Activated naive CD4-positive, alpha-beta T cell treated with anti-CD3 and anti-CD28 coated beads for 36 hours (primary cell): Measurements from ENCODE around the gene PPIE. TPM values are rescaled to one million over a fixed set of nuclear protein-coding genes. Genes with fewer than 3 reads are reported as not detected.
"Not testable (repeated sequence)": the region's sequence is repeated elsewhere in the genome, so short reads cannot be mapped to it uniquely, and the experiment has no call there.

ENCODE experiments used
- CTCF ChIA-PET: fragments of 350-600 bp; sonication (Branson Sonifier 250); formaldehyde crosslinking; loops from one replicate; lab custom pipeline; 2021; ENCODE audit warnings: antibody characterized with exemption; lab: Charles Lee
- DNase-seq: peaks from one replicate; pipeline ENCODE4 v3.0.0-alpha.2; 2020
- H3K27ac Mint-ChIP-seq: one replicate; pipeline ENCODE4 v1.8.0; 2021; ENCODE audit warnings: mild to moderate bottlenecking, mixed read lengths
- H3K27me3 Mint-ChIP-seq: one replicate; pipeline ENCODE4 v1.8.0; 2021; ENCODE audit warnings: low read depth, mixed read lengths
- H3K36me3 Mint-ChIP-seq: one replicate; pipeline ENCODE4 v1.8.0; 2021; ENCODE audit warnings: low read depth, mixed read lengths
- H3K4me1 Mint-ChIP-seq: one replicate; pipeline ENCODE4 v1.8.0; 2021; ENCODE audit warnings: low read depth, mixed read lengths
- H3K4me3 Mint-ChIP-seq: one replicate; pipeline ENCODE4 v1.8.0; 2021; ENCODE audit warnings: mild to moderate bottlenecking, moderate library complexity, mixed read lengths
- H3K9me3 Mint-ChIP-seq: one replicate; pipeline ENCODE4 v1.8.0; 2021; ENCODE audit warnings: mixed read lengths
- intact Hi-C: fragments of 100-400 bp; cut with micrococcal nuclease; formaldehyde crosslinking; loops from one replicate; pipeline ENCODE4 v1.15.1; 2023
- total RNA-seq, 2 experiments: library from RNA; stranded (reverse); gene quantifications; one replicate each; pipeline ENCODE4 v1.2.3, GENCODE V29; 2021

PPIE gene
- total RNA-seq, 2 experiments from 2014 or later: 73.8 to 75.6 TPM

DNA sequence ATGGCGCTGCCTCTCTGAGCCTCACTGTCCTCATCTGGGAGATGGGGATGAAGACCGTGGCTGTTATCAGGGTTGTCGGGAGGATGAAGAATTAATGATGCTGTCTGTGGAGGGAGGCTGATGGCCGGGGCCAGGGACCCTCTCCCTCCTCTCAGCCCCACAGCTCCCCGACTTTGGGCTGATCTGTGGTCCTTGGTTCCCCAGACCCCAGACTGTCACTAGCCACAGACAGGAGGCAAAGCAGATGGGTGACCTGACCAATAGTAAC is 48.4 kb downstream of the PPIE start:
- CTCF ChIA-PET: interaction anchor here (0.5 kb wide), 1 partner anchor 19 kb away, joined by 3 read pairs; no protein-coding TSS in a partner anchor
- not testable (repeated sequence) for H3K4me3 Mint-ChIP-seq

GRCh38 chr1:39787468-39787867 is 48.8 kb downstream of the PPIE start:
- H3K27ac Mint-ChIP-seq: no peak overlapping the region
- no peak for DNase-seq
- peaks cover 26% of the 10 kb centered on the region for H3K27me3 Mint-ChIP-seq
- no peaks in the 10 kb centered on the region for H3K4me1 Mint-ChIP-seq
- peak overlapping the region; percentile 49 for H3K4me3 Mint-ChIP-seq
- CTCF ChIA-PET: interaction anchor here (0.5 kb wide), 1 partner anchor 19 kb away, joined by 3 read pairs; no protein-coding TSS in a partner anchor
- no peaks in the 10 kb centered on the region for H3K36me3 Mint-ChIP-seq
- intact Hi-C loops: no loop called here
- no peaks in the 10 kb centered on the region for H3K9me3 Mint-ChIP-seq

More for the DNA sequence above, 48.4 kb downstream of the PPIE start:
- H3K27ac Mint-ChIP-seq, intact Hi-C loops, H3K9me3 Mint-ChIP-seq, DNase-seq, H3K4me1 Mint-ChIP-seq, H3K36me3 Mint-ChIP-seq: not testable (repeated sequence)
- H3K27me3 Mint-ChIP-seq: peaks cover 26% of the 10 kb centered on the region

- DNase-seq, H3K4me1 Mint-ChIP-seq, CTCF ChIA-PET, H3K36me3 Mint-ChIP-seq, intact Hi-C loops, H3K27ac Mint-ChIP-seq, H3K9me3 Mint-ChIP-seq: not testable (repeated sequence)
- H3K4me3 Mint-ChIP-seq: peak overlapping the region; percentile 24
- H3K27me3 Mint-ChIP-seq: peaks cover 28% of the 10 kb centered on the region
Measured at GRCh38 chr1:39787964-39788363, 49.3 kb downstream of the PPIE start.

DNA sequence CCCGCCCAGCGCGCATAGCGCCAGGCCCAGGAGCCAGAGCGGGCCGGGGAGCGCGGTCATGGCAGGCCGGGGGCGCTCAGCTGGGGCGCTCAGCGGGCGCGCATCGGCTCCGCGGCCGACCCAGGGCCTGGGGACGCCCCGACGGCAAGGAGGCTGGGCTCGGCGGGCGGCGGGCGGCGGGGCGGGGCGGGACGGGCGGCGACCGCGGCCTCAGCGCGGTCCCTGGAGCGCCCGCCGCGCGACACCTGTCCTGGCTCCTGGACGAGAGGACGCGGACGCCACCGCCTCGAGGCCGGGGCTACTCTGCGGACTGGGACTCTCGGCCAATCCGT is 49.7 kb downstream of the PPIE start:
- no peak for DNase-seq
- no peak overlapping the region for H3K27ac Mint-ChIP-seq
- no peaks in the 10 kb centered on the region for H3K36me3 Mint-ChIP-seq
- no peak overlapping the region for H3K4me3 Mint-ChIP-seq
- H3K27me3 Mint-ChIP-seq: peaks cover 28% of the 10 kb centered on the region
- no peaks in the 10 kb centered on the region for H3K4me1 Mint-ChIP-seq
- no peaks in the 10 kb centered on the region for H3K9me3 Mint-ChIP-seq
- intact Hi-C loops: no loop called here
- CTCF ChIA-PET: no interaction called here

DNA sequence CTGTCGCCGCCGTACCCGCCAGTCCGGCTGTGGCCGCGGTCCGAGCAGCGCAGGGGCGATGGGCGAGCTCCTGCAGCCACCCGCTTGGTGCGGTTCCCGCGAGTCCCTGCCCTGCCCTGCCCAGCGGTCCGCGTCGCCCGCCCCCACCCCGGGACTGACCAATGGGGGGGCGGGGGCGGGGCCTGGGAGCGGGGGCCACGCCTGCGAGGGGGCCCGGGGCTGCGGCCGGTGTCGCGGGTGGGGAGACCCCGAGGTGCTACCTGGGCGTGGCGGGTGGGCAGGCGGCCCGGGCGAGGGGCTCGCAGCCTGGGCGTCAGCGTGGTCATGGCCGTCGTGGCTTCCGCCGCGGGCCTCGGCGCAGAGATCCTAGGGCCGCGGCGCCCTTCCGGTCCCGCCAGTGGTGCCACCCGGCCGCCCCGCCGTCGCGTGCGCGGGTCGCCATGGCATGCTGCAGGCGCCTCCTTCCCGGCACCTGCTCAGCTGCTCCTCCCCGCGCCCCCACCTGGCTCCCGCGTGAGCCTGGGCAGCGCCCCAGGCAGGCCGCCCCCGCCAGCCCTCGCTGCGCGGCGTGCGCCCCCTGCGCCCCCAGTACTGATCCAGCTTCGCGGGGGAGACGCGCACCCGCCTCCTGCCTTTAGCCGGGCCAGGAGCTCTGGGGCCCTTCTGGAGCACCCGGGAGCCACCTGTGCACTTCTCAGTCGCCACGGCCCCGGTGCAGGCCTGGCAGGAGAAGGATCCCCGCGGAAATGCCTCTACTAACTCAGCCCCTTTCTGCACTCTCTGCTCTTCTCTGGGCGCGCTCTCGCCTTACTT is 50.3 kb downstream of the PPIE start, which contains the start of gene BMP8B:
TSS of gene BMP8B (minus strand) at position 108 of the 813 bp plus-strand sequence. CDS start 380 bp downstream, outside the sequence.
- peak within 1 kb of the TSS; percentile 63 for H3K4me3 Mint-ChIP-seq
- no peaks in the 10 kb centered on the region for H3K36me3 Mint-ChIP-seq
- peak; percentile 42 for DNase-seq
- no peak within 1 kb of the TSS for H3K27ac Mint-ChIP-seq
- peaks cover 28% of the 10 kb centered on the region for H3K27me3 Mint-ChIP-seq
- CTCF ChIA-PET: interaction anchor here (0.6 to 1.2 kb wide), 2 partner anchors 10 to 290 kb away, joined by 3 to 5 read pairs; no protein-coding TSS in a partner anchor
- intact Hi-C loops: no loop called here
- H3K4me1 Mint-ChIP-seq: no peaks in the 10 kb centered on the region
- no peaks in the 10 kb centered on the region for H3K9me3 Mint-ChIP-seq

DNA sequence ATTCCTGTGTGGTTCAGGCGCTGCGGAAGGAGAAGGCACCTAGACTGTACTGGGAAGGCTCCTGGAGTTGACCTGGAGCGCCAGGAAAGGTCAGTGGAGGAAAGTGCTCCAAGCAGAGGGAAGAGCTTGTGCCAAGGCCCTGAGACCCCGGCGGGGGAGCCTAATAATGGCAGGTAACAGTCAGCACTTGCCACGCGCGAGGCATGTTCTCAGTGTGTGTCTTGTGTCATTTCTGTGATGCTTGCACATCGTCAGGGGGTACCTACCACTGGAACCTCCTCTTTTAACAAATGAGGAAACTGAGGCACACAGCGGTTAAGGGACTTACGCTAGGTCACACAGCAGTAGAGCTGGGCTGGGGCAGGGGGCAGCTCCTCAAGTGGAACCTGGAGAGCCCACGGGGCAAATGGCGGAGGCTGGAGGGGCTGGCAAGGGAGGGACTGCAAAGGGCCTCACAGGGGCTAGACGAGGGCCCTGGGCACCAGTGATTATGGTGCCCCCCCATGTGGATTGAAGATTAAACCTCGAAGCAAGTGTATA is 51.0 kb downstream of the PPIE start:
- DNase-seq: no peak
- Mint-ChIP-seq H3K4me1 (no peaks in the 10 kb centered on the region), H3K9me3 (no peaks in the 10 kb centered on the region), H3K4me3 (peak overlapping the region; percentile 63), H3K36me3 (no peaks in the 10 kb centered on the region), H3K27me3 (peaks cover 28% of the 10 kb centered on the region), H3K27ac (no peak overlapping the region)
- CTCF ChIA-PET: interaction anchor here (0.6 to 1.2 kb wide), 2 partner anchors 9 to 289 kb away, joined by 3 to 5 read pairs; no protein-coding TSS in a partner anchor
- intact Hi-C loops: loop anchor here (10.0 kb wide), 1 partner anchor 55 kb away; the partner anchor contains the start of gene PPIE

- Mint-ChIP-seq H3K4me1 (peaks cover 2% of the 10 kb centered on the region), H3K27me3 (peaks cover 28% of the 10 kb centered on the region), H3K9me3 (no peaks in the 10 kb centered on the region), H3K4me3 (no peak overlapping the region), H3K27ac (no peak overlapping the region), H3K36me3 (no peaks in the 10 kb centered on the region)
- DNase-seq: no peak
- CTCF ChIA-PET: no interaction called here
- intact Hi-C loops: loop anchor here (10.0 kb wide), 1 partner anchor 57 kb away; the partner anchor contains the start of gene PPIE
Measured at GRCh38 chr1:39791838-39792237, 53.2 kb downstream of the PPIE start.

GRCh38 chr1:39795651-39796050 is 57.0 kb downstream of the PPIE start:
- H3K27me3 Mint-ChIP-seq: peaks cover 10% of the 10 kb centered on the region
- CTCF ChIA-PET: interaction anchor here (0.7 kb wide), 1 partner anchor 14 kb away, joined by 5 read pairs; no protein-coding TSS in a partner anchor
- H3K36me3 Mint-ChIP-seq: no peaks in the 10 kb centered on the region
- intact Hi-C loops: loop anchor here (10.0 kb wide), 1 partner anchor 61 kb away; the partner anchor contains the start of gene PPIE
- no peak overlapping the region for H3K4me3 Mint-ChIP-seq
- no peak for DNase-seq
- H3K27ac Mint-ChIP-seq: no peak overlapping the region
- H3K4me1 Mint-ChIP-seq: peaks cover 13% of the 10 kb centered on the region
- H3K9me3 Mint-ChIP-seq: no peaks in the 10 kb centered on the region

DNA sequence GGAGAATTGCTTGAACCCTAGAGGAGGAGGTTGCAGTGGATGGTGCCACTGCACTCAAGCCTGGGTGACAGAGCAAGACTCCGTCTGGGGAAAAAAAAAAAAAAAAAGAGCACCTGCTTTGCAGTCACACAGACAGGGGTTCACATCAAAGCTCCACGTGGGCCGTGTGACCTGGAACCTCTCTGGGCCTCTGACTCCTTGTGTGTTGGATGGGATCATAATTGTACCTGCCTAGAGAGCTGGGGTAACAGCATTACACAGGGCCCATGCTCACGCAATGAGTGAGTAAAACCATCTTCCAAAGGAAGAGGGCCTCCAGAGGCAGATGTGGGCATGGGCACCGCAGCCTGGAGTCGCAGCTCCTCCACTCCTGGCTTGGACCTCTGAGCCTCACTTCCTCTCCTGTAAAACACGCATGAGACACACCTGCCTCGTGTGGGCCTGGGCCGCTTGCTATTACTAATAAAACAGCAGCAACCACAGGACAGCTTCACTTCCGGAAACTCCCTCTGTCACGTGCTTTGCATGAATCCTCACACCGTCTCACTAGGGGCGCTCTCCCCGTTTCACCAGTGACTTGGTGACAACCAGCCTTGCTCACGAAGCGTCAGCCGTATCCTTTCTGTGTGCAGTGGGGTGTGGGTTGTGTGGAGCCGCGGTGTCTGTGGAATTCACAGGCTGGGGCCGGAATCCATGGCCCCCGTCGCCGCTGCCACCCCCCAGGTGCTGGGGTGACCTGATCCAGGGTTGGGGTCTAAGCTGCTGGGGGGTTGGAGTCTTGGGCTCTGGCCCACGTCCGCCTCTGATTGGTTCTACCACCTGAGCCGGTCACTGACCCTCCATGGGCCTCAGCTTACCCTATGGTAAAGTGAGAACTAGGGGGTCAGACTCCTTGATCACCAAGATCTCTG is 60.4 kb downstream of the PPIE start:
- intact Hi-C loops: loop anchor here (1.0 to 10.0 kb wide), 3 partner anchors 64 to 193 kb away; partner anchors contain the start of gene PPIE
- H3K36me3 Mint-ChIP-seq, H3K9me3 Mint-ChIP-seq, H3K27me3 Mint-ChIP-seq: not testable (repeated sequence)
- peak; percentile 95 for DNase-seq
- Mint-ChIP-seq H3K27ac (peak overlapping the region; percentile 54), H3K4me1 (peaks cover 13% of the 10 kb centered on the region), H3K4me3 (peak overlapping the region; percentile 61)
- CTCF ChIA-PET: interaction anchor here (0.6 to 2.2 kb wide), 24 partner anchors 10 to 803 kb away, joined by 3 to 10 read pairs (median 4); partner anchors contain the start of genes BMP8B and PPIE

DNA sequence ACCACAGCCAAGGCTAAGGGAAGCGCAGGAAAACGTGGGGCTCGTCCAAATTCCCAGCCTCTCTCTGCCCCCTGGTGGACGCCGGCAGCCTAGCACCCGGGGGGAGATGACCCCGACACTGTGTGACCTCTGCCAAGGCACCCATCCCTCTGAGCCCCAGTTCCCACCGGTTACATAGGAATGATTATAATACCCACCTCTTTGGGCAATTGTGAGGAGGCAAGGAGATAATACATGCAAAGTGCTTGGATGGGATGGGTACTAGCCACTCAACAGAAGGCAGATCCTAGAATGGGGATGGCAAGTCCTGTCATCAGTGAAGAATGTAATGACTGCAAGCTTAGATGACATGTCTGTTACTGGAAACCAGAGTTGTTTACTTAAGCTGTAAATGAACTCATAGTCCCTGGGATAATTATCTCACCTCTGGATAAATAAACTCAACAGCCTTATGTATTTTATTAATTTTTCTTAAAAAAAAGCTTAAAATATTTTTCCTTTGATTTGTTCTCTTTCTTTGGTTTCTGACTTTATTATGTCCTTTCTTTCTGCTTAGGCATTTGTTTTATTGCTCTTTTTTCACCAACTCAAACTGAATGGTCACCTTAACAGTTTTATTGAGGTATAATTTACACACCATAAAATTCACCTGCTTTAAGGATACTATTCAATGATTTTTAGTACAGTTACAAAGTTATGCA is 61.2 kb downstream of the PPIE start:
- DNase-seq: peak; percentile 81
- H3K4me1 Mint-ChIP-seq: peaks cover 13% of the 10 kb centered on the region
- H3K36me3 Mint-ChIP-seq: no peaks in the 10 kb centered on the region
- peak overlapping the region; percentile 61 for H3K4me3 Mint-ChIP-seq
- intact Hi-C loops: loop anchor here (1.0 to 10.0 kb wide), 4 partner anchors 45 to 194 kb away; partner anchors contain the start of gene PPIE
- no peaks in the 10 kb centered on the region for H3K27me3 Mint-ChIP-seq
- H3K27ac Mint-ChIP-seq: peak overlapping the region; percentile 54
- H3K9me3 Mint-ChIP-seq: no peaks in the 10 kb centered on the region
- CTCF ChIA-PET: interaction anchor here (0.6 to 2.2 kb wide), 18 partner anchors 9 to 191 kb away, joined by 3 to 9 read pairs (median 5); partner anchors contain the start of gene PPIE

GRCh38 chr1:39800471-39800835 is 61.8 kb downstream of the PPIE start:
- Mint-ChIP-seq H3K27ac (no peak overlapping the region), H3K4me1 (peaks cover 13% of the 10 kb centered on the region), H3K9me3 (no peaks in the 10 kb centered on the region), H3K4me3 (no peak overlapping the region), H3K36me3 (peaks cover 2% of the 10 kb centered on the region), H3K27me3 (no peaks in the 10 kb centered on the region)
- CTCF ChIA-PET: interaction anchor here (0.6 to 2.2 kb wide), 12 partner anchors 10 to 191 kb away, joined by 3 to 7 read pairs (median 5); no protein-coding TSS in a partner anchor
- no peak for DNase-seq
- intact Hi-C loops: loop anchor here (1.0 kb wide), 1 partner anchor 45 kb away; no protein-coding TSS in a partner anchor
